Transverse colon (tissue), 4 donors: ENCODE data around the gene SIT1. TPM values are rescaled to one million over a fixed set of nuclear protein-coding genes. Genes with fewer than 3 reads are reported as not detected.

ENCODE experiments used
- DNase-seq: peaks from one replicate; pipeline ENCODE4 v3.0.0-alpha.2; 2019
- H3K27ac ChIP-seq, 4 donors: fragments of 200-600 bp; sonication (generic); 2 replicates each; pipeline ENCODE4 v1.5.1; 2016 to 2018; ENCODE audit warnings: inconsistent platforms in 4 of 4
- H3K27me3 ChIP-seq: fragments of 200-600 bp; sonication (generic); 2 replicates; pipeline ENCODE4 v1.5.1; 2017; ENCODE audit warnings: inconsistent platforms
- H3K36me3 ChIP-seq, 4 donors: fragments of 200-600 bp; sonication (generic); 2 replicates each; pipeline ENCODE4 v1.5.1; 2017 to 2019; ENCODE audit warnings: inconsistent platforms in 4 of 4
- H3K4me1 ChIP-seq, 4 donors: fragments of 200-600 bp; sonication (generic); 2 replicates each; pipeline ENCODE4 v1.5.1; 2017 to 2020; ENCODE audit warnings: inconsistent platforms in 4 of 4
- H3K4me3 ChIP-seq, 4 donors: fragments of 200-600 bp; sonication (generic); 1 replicate in 1 of 4; 2 replicates in 3 of 4; pipeline versions ENCODE4 v1.5.1 to v1.6.1; 2017 to 2019; ENCODE audit warnings: inconsistent platforms in 4 of 4
- H3K9me3 ChIP-seq, 2 donors: fragments of 200-600 bp; sonication (generic); 2 replicates each; pipeline ENCODE4 v1.5.1; 2017 to 2019; ENCODE audit warnings: inconsistent platforms in 2 of 2
- CTCF ChIP-seq, 5 experiments: fragments of 200-600 bp in 3 of 5; fragments of 450-650 bp in 2 of 5; sonication (generic) in 3 of 5; IDR thresholded peaks; 1 replicate in 2 of 5; 2 replicates in 3 of 5; pipeline ENCODE4 v1.5.1; 2016 to 2017; ENCODE audit warnings: antibody characterized with exemption in 5 of 5, inconsistent platforms in 3 of 5, mild to moderate bottlenecking in 2 of 5, moderate library complexity in 1 of 5
- EP300 ChIP-seq: sonication (generic); formaldehyde crosslinking; IDR thresholded peaks from one replicate; pipeline ENCODE4 v1.6.1; 2017; ENCODE audit warnings: antibody characterized with exemption, low read depth
- POLR2A ChIP-seq: fragments of 450-650 bp; IDR thresholded peaks from one replicate; pipeline ENCODE4 v1.6.1; 2016; ENCODE audit warnings: antibody characterized with exemption, mild to moderate bottlenecking, moderate library complexity
- POLR2AphosphoS5 ChIP-seq, 3 donors: sonication (generic); formaldehyde crosslinking; IDR thresholded peaks; one replicate each; pipeline ENCODE4 v1.6.1; 2016; ENCODE audit warnings: antibody characterized with exemption in 3 of 3
- WGBS, 2 donors: methylation state at CpG; one replicate each; pipeline ENCODE4 v1.1.5; 2018; ENCODE audit warnings: low coverage in 1 of 2; 5-methylcytosine and 5-hydroxymethylcytosine counted together
- in situ Hi-C, 4 donors: fragments of 200-750 bp; cut with MboI; loops; one replicate each; pipeline versions ENCODE4 v1.15.0 to v1.15.1; 2017; ENCODE audit warnings: low sequenced_read_pairs in 3 of 4, low pct_ligation_motif_present in 1 of 4, low pct_unique_long_range_greater_than_20kb in 1 of 4
- intact Hi-C: fragments of 100-400 bp; cut with DNase I; formaldehyde crosslinking; loops from one replicate; pipeline ENCODE4 v1.15.1; 2023; ENCODE audit warnings: low total_unique reads
- total RNA-seq, 4 donors: library from RNA; depleted of rRNA; stranded (reverse); fragments of >200 nt; gene quantifications; one replicate each; pipeline ENCODE4 v1.1.0, GENCODE V29; 2016

SIT1 gene
- total RNA-seq, 4 donors from 2014 or later, result 1.2 to 6.7 (median 3.8) TPM; not detected in 1

GRCh38 chr9:35690614-35691333 is 40.0 kb upstream of the SIT1 start:
- Histone ChIP-seq H3K27ac (peak overlapping the region; percentile 85 to 95 (median 92)), H3K4me1 (peaks cover 0 to 16% (median 11%) of the 10 kb centered on the region in 4 donors), H3K36me3 (no peaks in the 10 kb centered on the region), H3K4me3 (peak overlapping the region; percentile 52 to 75 (median 64)), H3K9me3 (no peaks in the 10 kb centered on the region), H3K27me3 (no peaks in the 10 kb centered on the region)
- no peak for TF ChIP-seq EP300
- peak; percentile 38 to 64 (median 38) for TF ChIP-seq POLR2AphosphoS5 (IDR thresholded peaks at IDR 0.05)
- peak; percentile 54 for TF ChIP-seq POLR2A
- DNase-seq, result peak; percentile 79
- 1 to 3% methylated on average over 7 to 48 of the region's 61 CpGs for WGBS, 2 donors
- in situ Hi-C loops, result loop anchor here in 1 of 4 donors (25.0 kb wide), 1 partner anchor 703 kb away; the partner anchor contains the start of gene DNAJB5
- intact Hi-C loops, result no loop called here

- DNase-seq, result no peak
- WGBS, 2 donors, result 1% methylated on average over 21 of the region's 21 CpGs; no CpG with 5 or more reads in 1 of the 2 donors
- in situ Hi-C loops (loop anchor here in 1 of 4 donors (25.0 kb wide), 1 partner anchor 703 kb away; the partner anchor contains the start of gene DNAJB5), intact Hi-C loops (no loop called here)
- Histone ChIP-seq H3K27me3 (no peaks in the 10 kb centered on the region), H3K27ac (peak overlapping the region; percentile 85 to 95 (median 92)), H3K4me3 (peak overlapping the region; percentile 52 to 75 (median 64)), H3K36me3 (peaks cover 0 to 3% (median 0%) of the 10 kb centered on the region in 4 donors), H3K9me3 (no peaks in the 10 kb centered on the region), H3K4me1 (peaks cover 0 to 16% (median 8%) of the 10 kb centered on the region in 4 donors)
- TF ChIP-seq EP300 (no peak), POLR2AphosphoS5 (IDR thresholded peaks at IDR 0.05) (no peak), POLR2A (no peak), CTCF (IDR thresholded peaks at IDR 0.05) (no peak)
Measured at GRCh38 chr9:35690294-35690613, 39.5 kb upstream of the SIT1 start.

- intact Hi-C loops (no loop called here), in situ Hi-C loops (loop anchor here in 1 of 4 donors (25.0 kb wide), 1 partner anchor 702 kb away; the partner anchor contains the start of gene DNAJB5)
- no peaks in the 10 kb centered on the region for H3K9me3 ChIP-seq
- H3K4me1 ChIP-seq, result peaks cover 0 to 21% (median 8%) of the 10 kb centered on the region in 4 donors
- TF ChIP-seq CTCF (IDR thresholded peaks at IDR 0.05), result no peak
- peak; percentile 80 for TF ChIP-seq POLR2A
- peak; percentile 93 to 98 (median 96) for TF ChIP-seq POLR2AphosphoS5 (IDR thresholded peaks at IDR 0.05)
- WGBS, 2 donors, result 46% methylated on average over 58 of the region's 61 CpGs; no CpG with 5 or more reads in 1 of the 2 donors
- H3K36me3 ChIP-seq, result peaks cover 0 to 6% (median 0%) of the 10 kb centered on the region in 4 donors
- no peaks in the 10 kb centered on the region for H3K27me3 ChIP-seq
- peak within 1 kb of the TSS; percentile 52 to 75 (median 68) for H3K4me3 ChIP-seq
- DNase-seq, result peak; percentile 73
- peak within 1 kb of the TSS; percentile 85 to 95 (median 92) for H3K27ac ChIP-seq
Measured at GRCh38 chr9:35689542-35690293, 39.0 kb upstream of the SIT1 start, which contains the start of gene TPM2. Gene TPM2 (minus strand): TSS chr9:35689925. CDS start chr9:35689817, 108 bp downstream.

GRCh38 chr9:35688558-35689541 is 38.1 kb upstream of the SIT1 start:
- in situ Hi-C loops, result loop anchor here in 1 of 4 donors (25.0 kb wide), 1 partner anchor 702 kb away; the partner anchor contains the start of gene DNAJB5
- TF ChIP-seq POLR2AphosphoS5 (IDR thresholded peaks at IDR 0.05), result no peak
- no peak for TF ChIP-seq CTCF (IDR thresholded peaks at IDR 0.05)
- TF ChIP-seq EP300, result no peak
- no peak for TF ChIP-seq POLR2A
- intact Hi-C loops, result no loop called here
- no peak for DNase-seq
- peak overlapping the region; percentile 85 to 95 (median 92) for H3K27ac ChIP-seq
- H3K36me3 ChIP-seq, result peaks cover 0 to 6% (median 0%) of the 10 kb centered on the region in 4 donors
- H3K4me1 ChIP-seq, result peaks cover 0 to 21% (median 8%) of the 10 kb centered on the region in 4 donors
- WGBS, 2 donors, result 60 to 67% methylated on average over 3 to 12 of the region's 12 CpGs
- H3K9me3 ChIP-seq, result no peaks in the 10 kb centered on the region
- peak overlapping the region; percentile 52 to 75 (median 68) for H3K4me3 ChIP-seq
- H3K27me3 ChIP-seq, result no peaks in the 10 kb centered on the region
